ENCODE data around the gene CES5A. TPM values are rescaled to one million over a fixed set of nuclear protein-coding genes. Genes with fewer than 3 reads are reported as not detected.

CES5A gene
- total and polyA plus RNA-seq, 2 of the 4 experiments (the other 2 are of a cell fraction) = not detected

DNA sequence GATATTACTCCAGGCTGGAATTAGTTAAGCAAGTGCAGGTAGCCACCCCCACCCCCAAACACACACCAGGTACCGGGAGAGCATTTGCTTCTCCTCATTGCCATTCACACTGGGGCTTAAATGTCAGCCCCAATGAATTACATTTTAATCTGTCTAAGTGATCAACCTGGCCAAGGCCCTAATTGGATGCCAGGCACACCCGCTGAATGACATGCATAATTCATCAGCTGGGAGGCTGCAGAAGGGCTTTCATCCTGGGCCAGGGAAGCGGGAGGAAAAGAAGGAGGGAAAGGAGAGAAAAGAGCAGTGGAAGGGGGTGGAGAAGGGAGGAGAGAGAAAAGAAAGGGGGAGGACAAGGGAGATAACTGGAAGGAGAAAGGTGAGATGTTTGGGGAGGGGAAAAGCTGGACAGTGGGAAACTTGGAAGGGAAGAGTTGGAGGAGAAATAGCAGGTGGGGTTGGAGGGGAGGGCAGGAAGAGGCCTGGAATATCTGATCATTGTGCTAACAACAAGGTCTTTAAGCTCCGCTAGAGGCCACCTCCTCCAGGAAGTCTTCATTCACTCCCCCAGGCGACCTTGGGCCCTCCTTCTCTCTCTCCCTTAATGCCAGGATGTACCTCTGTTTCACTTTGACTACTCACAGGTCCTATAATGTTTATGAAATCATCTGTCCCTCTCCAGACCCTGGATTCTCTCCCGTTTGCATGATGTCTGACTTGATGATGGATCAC, 40.1 kb upstream of the CES5A start:
- DNase-seq = no peak
- Histone ChIP-seq H2BK15ac (ENCODE audit: low read depth, low read length) (no peak overlapping the region), H2AK5ac (ENCODE audit: low read depth, low read length) (no peak overlapping the region), H3K4ac (ENCODE audit: low read depth, low read length) (no peak overlapping the region), H3K4me1 (ENCODE audit: control insufficient read depth, insufficient read depth, low read length) (no peaks in the 10 kb centered on the region), H3K9me3 (ENCODE audit: control insufficient read depth, insufficient read depth, low read length) (no peaks in the 10 kb centered on the region), H2BK120ac (ENCODE audit: low read depth, low read length) (no peak overlapping the region), H2BK5ac (ENCODE audit: low read depth, low read length, poor library complexity, severe bottlenecking) (no peak overlapping the region), H3K56ac (ENCODE audit: extremely low read depth, insufficient read depth, low read length) (no peak overlapping the region), H3K4me2 (ENCODE audit: low read depth, low read length) (no peak overlapping the region), H3K27me3 (ENCODE audit: control insufficient read depth, insufficient read depth, low read length) (no peaks in the 10 kb centered on the region), H3K79me1 (ENCODE audit: low read depth in 1 of 2, low read length in 2 of 2) (no peaks in the 10 kb centered on the region), H4K8ac (ENCODE audit: low read depth in 2 of 2, low read length in 2 of 2) (no peak overlapping the region), H2BK20ac (ENCODE audit: low read depth, low read length) (no peak overlapping the region), H4K20me1 (ENCODE audit: insufficient read depth, low read length) (no peaks in the 10 kb centered on the region), H3K18ac (ENCODE audit: low read depth, low read length) (no peak overlapping the region), H3K14ac (replicated peaks; ENCODE audit: low read depth, low read length) (no peak overlapping the region), H2AK9ac (replicated peaks; ENCODE audit: low read depth, low read length, poor library complexity) (no peak overlapping the region), H4K91ac (ENCODE audit: insufficient read depth, low read depth, low read length) (no peak overlapping the region), H3K4me3 (ENCODE audit: insufficient read depth, low read depth, low read length) (no peak overlapping the region), H3K36me3 (ENCODE audit: control insufficient read depth, insufficient read depth, low read length) (no peaks in the 10 kb centered on the region), H3K9me1 (ENCODE audit: insufficient read depth, low read length) (no peaks in the 10 kb centered on the region), H3K9ac (ENCODE audit: low read depth, low read length) (no peak overlapping the region), H3K27ac (ENCODE audit: insufficient read depth, low read length) (no peak overlapping the region), H3K23ac (ENCODE audit: low read depth, low read length) (no peak overlapping the region), H4K5ac (ENCODE audit: low read depth, low read length) (no peak overlapping the region), H2AFZ (replicated peaks; ENCODE audit: low read length, poor library complexity) (no peak overlapping the region)
- intact Hi-C loops (cut with micrococcal nuclease) (no loop called here), in situ Hi-C loops (cut with MboI; ENCODE audit: low sequenced_read_pairs) (no loop called here), dilution Hi-C loops (cut with HindIII; ENCODE audit: low sequenced_read_pairs, unreplicated experiment) (no loop called here)
- ATAC-seq (ENCODE audit: low read depth) = no peak
- TF ChIP-seq ELK1 (IDR thresholded peaks at IDR 0.05; ENCODE audit: borderline replicate concordance, low read depth, low read length) = no peak
- TF ChIP-seq FOS (IDR thresholded peaks at IDR 0.05; ENCODE audit: low read depth, low read length) = no peak
- TF ChIP-seq, protein P1, sequence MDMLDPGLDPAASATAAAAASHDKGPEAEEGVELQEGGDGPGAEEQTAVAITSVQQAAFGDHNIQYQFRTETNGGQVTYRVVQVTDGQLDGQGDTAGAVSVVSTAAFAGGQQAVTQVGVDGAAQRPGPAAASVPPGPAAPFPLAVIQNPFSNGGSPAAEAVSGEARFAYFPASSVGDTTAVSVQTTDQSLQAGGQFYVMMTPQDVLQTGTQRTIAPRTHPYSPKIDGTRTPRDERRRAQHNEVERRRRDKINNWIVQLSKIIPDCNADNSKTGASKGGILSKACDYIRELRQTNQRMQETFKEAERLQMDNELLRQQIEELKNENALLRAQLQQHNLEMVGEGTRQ (IDR thresholded peaks at IDR 0.05; ENCODE audit: low read depth, low read length) = no peak
- TF ChIP-seq, protein P2, sequence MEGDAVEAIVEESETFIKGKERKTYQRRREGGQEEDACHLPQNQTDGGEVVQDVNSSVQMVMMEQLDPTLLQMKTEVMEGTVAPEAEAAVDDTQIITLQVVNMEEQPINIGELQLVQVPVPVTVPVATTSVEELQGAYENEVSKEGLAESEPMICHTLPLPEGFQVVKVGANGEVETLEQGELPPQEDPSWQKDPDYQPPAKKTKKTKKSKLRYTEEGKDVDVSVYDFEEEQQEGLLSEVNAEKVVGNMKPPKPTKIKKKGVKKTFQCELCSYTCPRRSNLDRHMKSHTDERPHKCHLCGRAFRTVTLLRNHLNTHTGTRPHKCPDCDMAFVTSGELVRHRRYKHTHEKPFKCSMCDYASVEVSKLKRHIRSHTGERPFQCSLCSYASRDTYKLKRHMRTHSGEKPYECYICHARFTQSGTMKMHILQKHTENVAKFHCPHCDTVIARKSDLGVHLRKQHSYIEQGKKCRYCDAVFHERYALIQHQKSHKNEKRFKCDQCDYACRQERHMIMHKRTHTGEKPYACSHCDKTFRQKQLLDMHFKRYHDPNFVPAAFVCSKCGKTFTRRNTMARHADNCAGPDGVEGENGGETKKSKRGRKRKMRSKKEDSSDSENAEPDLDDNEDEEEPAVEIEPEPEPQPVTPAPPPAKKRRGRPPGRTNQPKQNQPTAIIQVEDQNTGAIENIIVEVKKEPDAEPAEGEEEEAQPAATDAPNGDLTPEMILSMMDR (conservative IDR thresholded peaks at IDR 0.05; ENCODE audit: low read depth, low read length) = no peak
- no peak for TF ChIP-seq RCOR1 (IDR thresholded peaks at IDR 0.05; ENCODE audit: insufficient replicate concordance, low read length)
- TF ChIP-seq RFX5 (IDR thresholded peaks at IDR 0.05; ENCODE audit: low read depth, low read length) = no peak
- TF ChIP-seq SMC3 (IDR thresholded peaks at IDR 0.05; ENCODE audit: low read depth, low read length) = no peak
- TF ChIP-seq BHLHE40 (IDR thresholded peaks at IDR 0.05; ENCODE audit: low read depth, low read length) = no peak
- TF ChIP-seq CHD1 (IDR thresholded peaks at IDR 0.05; ENCODE audit: low read depth, low read length) = no peak
- no peak for TF ChIP-seq RAD21 (IDR thresholded peaks at IDR 0.05; ENCODE audit: low read length)
- no peak for TF ChIP-seq MXI1 (IDR thresholded peaks at IDR 0.05; ENCODE audit: borderline replicate concordance, low read depth, low read length)
- TF ChIP-seq CEBPB (IDR thresholded peaks at IDR 0.05; ENCODE audit: low read depth, low read length) = no peak
- no peak for TF ChIP-seq MAZ (IDR thresholded peaks at IDR 0.05; ENCODE audit: borderline replicate concordance, low read depth, low read length)
- TF ChIP-seq POLR2A (IDR thresholded peaks at IDR 0.05; ENCODE audit: low read depth, low read length) = no peak
- TF ChIP-seq MAFK (IDR thresholded peaks at IDR 0.05; ENCODE audit: low read depth, low read length) = no peak
- TF ChIP-seq NFE2L2 (IDR thresholded peaks at IDR 0.05; ENCODE audit: low read depth, low read length) = no peak
- ChIA-PET POLR2A (ENCODE audit: unreplicated experiment) (no interaction called here), CTCF (no interaction called here)
- no TSS peak for BruUV-seq (replicated peaks)
- WGBS, 2 experiments (ENCODE audit: extremely low coverage in 2 of 2, insufficient read length in 1 of 2) = 40% methylated on average over 1 of the region's 6 CpGs; no CpG with 5 or more reads in 1 of the 2 experiments

Measured in IMR-90 (cell line).